Parathyroid adenoma (tissue), 2 donors: ENCODE measurements around the gene RASSF8.

ENCODE experiments used
- H2AFZ ChIP-seq: fragments of 300-600 bp; sonication (generic); one replicate; pipeline ENCODE4 v1.7.0; 2017; ENCODE audit warnings: antibody characterized with exemption, mild to moderate bottlenecking
- H3K27ac ChIP-seq: fragments of 300-600 bp; sonication (generic); one replicate; pipeline ENCODE4 v1.7.0; 2017
- H3K27me3 ChIP-seq: fragments of 300-600 bp; sonication (generic); one replicate; pipeline ENCODE4 v1.7.0; 2017; ENCODE audit warnings: low read length; ENCODE audit not compliant: control insufficient read depth, insufficient read depth
- H3K36me3 ChIP-seq: fragments of 300-600 bp; sonication (generic); one replicate; pipeline ENCODE4 v1.7.0; 2017; ENCODE audit warnings: low read length; ENCODE audit not compliant: control insufficient read depth, insufficient read depth
- H3K4me1 ChIP-seq: fragments of 300-600 bp; sonication (generic); one replicate; pipeline ENCODE4 v1.7.0; 2017; ENCODE audit warnings: control low read depth
- H3K4me2 ChIP-seq: fragments of 300-600 bp; sonication (generic); one replicate; pipeline ENCODE4 v1.7.0; 2017; ENCODE audit warnings: low read length
- H3K4me3 ChIP-seq: fragments of 300-600 bp; sonication (generic); one replicate; pipeline ENCODE4 v1.7.0; 2017; ENCODE audit warnings: low read depth, low read length
- H3K79me2 ChIP-seq: fragments of 300-600 bp; sonication (generic); one replicate; pipeline ENCODE4 v1.7.0; 2017; ENCODE audit warnings: control low read depth
- H3K9ac ChIP-seq: fragments of 300-600 bp; sonication (generic); one replicate; pipeline ENCODE4 v1.7.0; 2017; ENCODE audit warnings: mild to moderate bottlenecking
- H3K9me3 ChIP-seq: fragments of 300-600 bp; sonication (generic); one replicate; pipeline ENCODE4 v1.7.0; 2017; ENCODE audit warnings: low read length; ENCODE audit not compliant: control insufficient read depth
- TF ChIP-seq, protein P1 (sequence below): fragments of 300-600 bp; sonication (generic); IDR thresholded peaks from one replicate; pipeline ENCODE4 v1.7.0; 2017; ENCODE audit warnings: antibody characterized with exemption, mild to moderate bottlenecking
- donor health status: primary hyperparathyroidism.

The RASSF8 gene

DNA sequence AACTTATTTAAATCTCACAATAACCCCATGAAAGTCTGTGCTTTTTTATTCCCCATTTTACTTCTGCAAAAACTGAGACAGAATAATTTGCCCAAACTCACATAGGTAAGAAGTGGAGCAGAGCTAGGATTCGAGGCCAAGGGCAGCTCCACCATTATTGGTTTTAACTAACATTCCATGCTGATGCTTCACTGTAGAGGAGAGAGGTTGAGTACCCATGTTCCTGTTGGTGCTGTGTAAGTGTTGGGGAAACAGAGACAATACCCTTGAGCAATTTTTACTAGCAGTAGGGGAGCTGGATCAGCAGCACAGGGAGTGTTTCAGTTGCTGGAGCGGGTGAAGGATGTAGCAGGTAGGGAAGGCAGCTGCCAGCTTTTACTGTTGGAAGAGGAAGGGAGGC is 21.1 kb downstream of the RASSF8 start:
- H3K27ac ChIP-seq, result no peak overlapping the region
- TF ChIP-seq, protein P1, sequence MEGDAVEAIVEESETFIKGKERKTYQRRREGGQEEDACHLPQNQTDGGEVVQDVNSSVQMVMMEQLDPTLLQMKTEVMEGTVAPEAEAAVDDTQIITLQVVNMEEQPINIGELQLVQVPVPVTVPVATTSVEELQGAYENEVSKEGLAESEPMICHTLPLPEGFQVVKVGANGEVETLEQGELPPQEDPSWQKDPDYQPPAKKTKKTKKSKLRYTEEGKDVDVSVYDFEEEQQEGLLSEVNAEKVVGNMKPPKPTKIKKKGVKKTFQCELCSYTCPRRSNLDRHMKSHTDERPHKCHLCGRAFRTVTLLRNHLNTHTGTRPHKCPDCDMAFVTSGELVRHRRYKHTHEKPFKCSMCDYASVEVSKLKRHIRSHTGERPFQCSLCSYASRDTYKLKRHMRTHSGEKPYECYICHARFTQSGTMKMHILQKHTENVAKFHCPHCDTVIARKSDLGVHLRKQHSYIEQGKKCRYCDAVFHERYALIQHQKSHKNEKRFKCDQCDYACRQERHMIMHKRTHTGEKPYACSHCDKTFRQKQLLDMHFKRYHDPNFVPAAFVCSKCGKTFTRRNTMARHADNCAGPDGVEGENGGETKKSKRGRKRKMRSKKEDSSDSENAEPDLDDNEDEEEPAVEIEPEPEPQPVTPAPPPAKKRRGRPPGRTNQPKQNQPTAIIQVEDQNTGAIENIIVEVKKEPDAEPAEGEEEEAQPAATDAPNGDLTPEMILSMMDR, result no peak

DNA sequence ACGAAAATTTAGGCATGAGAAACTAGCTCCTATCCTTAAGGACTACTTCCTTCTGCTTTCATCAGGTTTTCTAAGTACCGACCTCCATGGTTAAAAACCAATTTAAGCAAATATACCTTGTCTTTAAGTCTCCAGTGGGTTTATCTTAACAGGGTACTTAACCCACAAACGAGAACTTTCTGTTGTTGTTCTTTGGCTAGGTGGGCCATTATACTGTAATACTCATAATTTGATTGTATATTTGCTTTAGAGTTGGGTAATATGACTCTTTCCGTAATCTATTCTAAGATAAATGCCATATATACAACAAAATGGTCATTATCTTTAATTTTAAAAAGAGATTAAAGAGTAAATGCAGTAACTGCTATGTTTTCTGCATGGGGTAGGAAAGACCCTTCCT is 21.6 kb downstream of the RASSF8 start:
- Histone ChIP-seq H3K27me3 (no peaks in the 10 kb centered on the region), H3K9ac (no peak overlapping the region), H3K4me3 (no peak overlapping the region), H3K36me3 (no peaks in the 10 kb centered on the region), H3K9me3 (no peaks in the 10 kb centered on the region), H3K27ac (no peak overlapping the region), H3K4me1 (no peaks in the 10 kb centered on the region), H3K4me2 (no peak overlapping the region), H2AFZ (no peak overlapping the region), H3K79me2 (peaks cover 11% of the 10 kb centered on the region)
- TF ChIP-seq, protein P1, result no peak

More for the DNA sequence above, 21.1 kb downstream of the RASSF8 start:
- Histone ChIP-seq H3K9me3 (no peaks in the 10 kb centered on the region), H2AFZ (no peak overlapping the region), H3K4me3 (no peak overlapping the region), H3K27me3 (no peaks in the 10 kb centered on the region), H3K9ac (no peak overlapping the region), H3K4me2 (no peak overlapping the region), H3K36me3 (no peaks in the 10 kb centered on the region), H3K79me2 (peaks cover 11% of the 10 kb centered on the region), H3K4me1 (no peaks in the 10 kb centered on the region)

DNA sequence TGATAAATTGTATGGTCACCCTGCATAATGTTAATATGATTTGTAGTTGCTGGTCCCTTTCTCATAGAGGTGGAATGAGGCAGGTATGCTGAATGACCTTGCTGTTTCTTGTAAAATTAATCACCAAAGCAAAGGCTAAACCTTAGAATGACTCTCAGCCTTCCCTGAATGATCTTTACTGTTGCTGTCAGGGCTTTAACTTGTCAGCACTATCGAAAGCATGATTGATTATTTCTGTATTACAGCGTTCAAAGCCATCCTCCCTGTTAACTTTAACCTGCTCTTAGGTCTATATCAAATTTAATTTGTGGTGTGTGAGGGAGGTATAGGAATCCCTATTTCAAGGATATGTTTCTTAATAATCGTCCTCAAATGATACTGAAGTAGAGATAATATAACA is 23.1 kb downstream of the RASSF8 start:
- no peaks in the 10 kb centered on the region for H3K36me3 ChIP-seq
- no peak overlapping the region for H3K4me2 ChIP-seq
- H2AFZ ChIP-seq, result no peak overlapping the region
- no peak overlapping the region for H3K4me3 ChIP-seq
- no peaks in the 10 kb centered on the region for H3K9me3 ChIP-seq
- no peaks in the 10 kb centered on the region for H3K4me1 ChIP-seq
- H3K9ac ChIP-seq, result no peak overlapping the region
- H3K27ac ChIP-seq, result no peak overlapping the region
- peaks cover 11% of the 10 kb centered on the region for H3K79me2 ChIP-seq
- TF ChIP-seq, protein P1, result no peak
- H3K27me3 ChIP-seq, result no peaks in the 10 kb centered on the region

DNA sequence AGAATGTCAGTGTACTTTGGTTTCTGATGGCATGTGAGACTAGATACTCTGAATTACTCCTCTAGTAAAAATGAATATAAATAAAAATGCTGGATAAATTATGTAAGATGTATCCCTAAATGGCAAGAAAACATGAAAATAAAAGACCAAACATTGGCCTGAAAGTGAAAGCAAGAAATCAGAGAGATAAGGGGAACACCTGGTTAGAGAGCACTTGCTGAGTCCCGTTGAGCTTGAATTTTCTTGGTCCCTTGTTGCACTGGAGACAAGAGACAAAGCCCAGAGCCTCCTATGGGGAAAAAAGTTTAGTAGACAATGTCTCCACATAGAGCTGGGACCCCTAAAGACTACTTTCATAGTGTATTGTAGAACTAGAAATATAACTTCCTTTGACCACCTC is 23.9 kb downstream of the RASSF8 start:
- Histone ChIP-seq H3K36me3 (no peaks in the 10 kb centered on the region), H2AFZ (no peak overlapping the region), H3K27ac (no peak overlapping the region), H3K79me2 (peaks cover 7% of the 10 kb centered on the region), H3K4me2 (no peak overlapping the region), H3K9ac (no peak overlapping the region), H3K27me3 (no peaks in the 10 kb centered on the region), H3K4me3 (no peak overlapping the region), H3K9me3 (no peaks in the 10 kb centered on the region), H3K4me1 (no peaks in the 10 kb centered on the region)
- TF ChIP-seq, protein P1, result no peak

DNA sequence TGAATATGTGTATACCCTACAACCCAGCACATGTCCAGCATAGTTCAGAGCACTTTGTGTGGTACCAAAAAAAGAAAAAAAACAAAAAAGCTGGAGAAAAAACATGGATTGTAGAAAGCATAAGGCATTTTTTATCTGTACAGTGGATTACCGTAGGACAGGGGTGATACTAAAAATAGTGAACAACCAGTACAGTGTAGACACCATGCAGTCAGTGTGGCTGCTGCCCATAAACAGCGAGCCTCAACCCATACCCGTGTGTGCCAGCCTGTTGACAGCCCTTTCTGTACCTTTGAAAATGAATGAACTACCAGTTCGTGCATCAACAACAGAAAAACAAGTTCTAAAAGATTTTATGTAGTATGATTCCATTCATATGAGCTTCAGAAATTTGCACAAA is 25.1 kb downstream of the RASSF8 start:
- Histone ChIP-seq H3K27ac (no peak overlapping the region), H3K79me2 (no peaks in the 10 kb centered on the region), H3K9ac (no peak overlapping the region), H3K9me3 (no peaks in the 10 kb centered on the region), H3K27me3 (no peaks in the 10 kb centered on the region), H3K4me1 (no peaks in the 10 kb centered on the region), H3K4me3 (no peak overlapping the region), H3K36me3 (no peaks in the 10 kb centered on the region), H3K4me2 (no peak overlapping the region), H2AFZ (no peak overlapping the region)
- TF ChIP-seq, protein P1, result no peak
